Fibroblast of villous mesenchyme (primary cell): ENCODE results near the gene MUC2. TPM values are rescaled to one million over a fixed set of nuclear protein-coding genes. Genes with fewer than 3 reads are reported as not detected.

Experiments used
- DNase-seq: peaks from one replicate; pipeline ENCODE4 v3.0.0-alpha.2; 2010; ENCODE audit warnings: low read depth
- H3K4me3 ChIP-seq: 2 replicates; pipeline ENCODE4 v1.5.1; 2011; ENCODE audit warnings: low read depth, mild to moderate bottlenecking, low read length
- CTCF ChIP-seq: IDR thresholded peaks from 2 replicates; pipeline ENCODE4 v1.5.1; 2012; ENCODE audit warnings: low read depth, mild to moderate bottlenecking, low read length; ENCODE audit not compliant: insufficient read depth
- total RNA-seq: library from RNA; depleted of rRNA; stranded (reverse); fragments of >200 nt; gene quantifications from 2 replicates; pipeline ENCODE4 v1.2.3, GENCODE V29; 2012

The MUC2 gene
- total RNA-seq, 1 donor = not detected

- TF ChIP-seq CTCF = no peak
- no peak for DNase-seq
These were observed 45.0 kb downstream of the MUC2 start for GRCh38 chr11:1119604-1120146.

DNA sequence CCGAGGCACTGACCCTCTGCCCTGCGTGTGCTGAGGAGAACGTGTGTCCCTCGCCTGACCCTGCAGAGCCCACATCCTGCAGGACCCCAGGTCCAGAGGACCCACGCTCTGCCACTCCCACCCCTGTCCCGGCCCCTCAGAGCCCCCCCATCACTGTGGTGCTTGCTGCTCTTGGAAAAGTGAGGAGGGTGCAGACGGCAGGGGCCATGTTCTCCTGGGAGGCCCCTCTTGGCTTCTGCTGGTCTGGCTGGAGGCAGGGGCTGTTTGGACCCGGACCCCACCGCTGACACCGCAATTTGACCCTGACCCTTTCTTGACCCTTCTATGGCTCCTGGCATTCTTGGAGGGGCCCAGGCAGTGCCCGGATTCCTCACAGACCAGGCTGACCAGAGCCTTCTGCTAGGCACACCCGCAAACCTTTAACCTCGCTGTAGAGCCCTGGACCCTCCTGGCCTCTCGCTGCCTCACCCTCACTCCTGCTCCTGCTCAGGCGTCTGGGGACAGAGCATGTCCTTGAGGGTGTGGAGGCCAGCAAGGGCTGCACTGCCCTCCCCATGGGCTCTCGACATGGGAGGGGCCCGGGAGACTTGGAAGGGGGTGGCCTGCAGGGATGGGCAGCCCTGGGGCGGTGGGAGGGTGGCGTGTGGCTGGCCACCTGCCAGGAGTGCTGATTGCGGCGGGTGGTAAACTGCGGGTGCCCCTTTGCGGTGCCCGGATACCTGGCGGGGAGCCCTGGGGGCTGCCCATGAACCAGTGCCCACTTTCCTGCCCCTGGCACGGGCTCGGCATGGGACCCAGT, 46.1 kb downstream of the MUC2 start:
- TF ChIP-seq CTCF = no peak
- DNase-seq = no peak
- H3K4me3 ChIP-seq = no peak overlapping the region

More at GRCh38 chr11:1119604-1120146, 45.0 kb downstream of the MUC2 start:
- no peak overlapping the region for H3K4me3 ChIP-seq

DNA sequence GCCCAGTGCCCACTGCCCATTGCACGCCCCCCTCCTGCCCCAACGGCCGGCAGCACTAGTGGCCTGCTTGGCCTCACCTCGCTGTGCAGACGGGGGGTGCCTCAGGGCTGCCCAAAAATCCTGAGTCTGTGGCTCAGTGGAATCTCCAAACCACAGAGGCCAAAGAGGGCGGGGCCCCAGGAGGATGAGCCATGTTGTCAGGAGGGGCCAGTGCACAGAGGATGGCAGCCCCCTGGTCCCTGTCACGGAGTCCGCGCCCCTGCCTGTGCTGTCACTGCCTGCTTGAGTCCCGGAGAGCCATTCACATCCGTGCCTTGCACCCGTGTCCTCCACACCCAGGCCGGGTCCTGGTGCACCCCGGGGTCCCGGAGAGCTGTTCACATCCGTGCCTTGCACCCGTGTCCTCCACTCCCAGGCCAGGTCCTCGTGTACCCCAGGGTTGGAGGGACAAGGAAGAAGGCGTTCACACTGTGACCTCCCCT, 46.7 kb downstream of the MUC2 start:
- no peak for TF ChIP-seq CTCF
- no peak overlapping the region for H3K4me3 ChIP-seq
- no peak for DNase-seq

DNA sequence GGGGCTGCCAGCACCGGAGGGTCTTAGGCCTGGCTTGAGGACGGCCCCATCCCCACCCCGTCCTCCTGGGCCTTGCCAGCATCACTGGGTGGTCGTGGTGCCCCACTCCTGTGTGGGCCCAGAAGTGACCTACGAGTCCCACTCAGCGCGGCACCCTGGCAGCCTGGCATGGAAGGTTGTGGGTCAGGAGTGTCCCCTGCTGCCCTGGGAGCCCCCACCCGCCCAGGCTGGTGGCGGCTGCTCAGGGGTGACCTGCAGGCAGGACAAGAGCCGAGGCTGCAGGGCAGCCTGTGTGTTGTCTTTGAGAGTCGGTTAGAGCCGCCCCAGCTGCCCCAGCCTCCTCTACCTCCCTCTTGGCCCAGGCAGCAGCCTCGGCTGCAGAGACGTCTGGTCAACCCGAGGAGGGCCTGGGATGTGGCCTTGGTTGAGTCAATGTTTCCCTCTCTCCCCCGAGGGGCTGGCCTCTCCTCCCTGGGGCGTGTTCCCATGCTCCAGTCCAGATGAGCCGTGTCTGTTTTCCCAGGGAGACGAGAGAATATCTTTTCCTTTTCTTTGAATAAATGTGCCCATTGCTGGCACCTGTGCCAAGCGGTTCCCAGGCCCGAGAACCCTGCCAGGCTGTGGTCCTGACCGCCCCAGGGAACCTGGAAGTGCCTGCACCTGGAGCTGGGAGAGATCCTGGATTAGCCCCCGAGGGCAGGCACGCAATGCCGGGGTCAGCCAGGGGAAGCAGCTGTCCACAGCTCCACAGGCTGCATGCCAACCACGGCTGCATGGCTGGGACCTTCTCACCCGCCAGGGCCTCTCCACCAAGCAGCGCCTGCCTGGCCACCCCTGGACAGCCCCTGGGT, 47.4 kb downstream of the MUC2 start:
- TF ChIP-seq CTCF = no peak
- peak; percentile 7 for DNase-seq
- H3K4me3 ChIP-seq = no peak overlapping the region

DNA sequence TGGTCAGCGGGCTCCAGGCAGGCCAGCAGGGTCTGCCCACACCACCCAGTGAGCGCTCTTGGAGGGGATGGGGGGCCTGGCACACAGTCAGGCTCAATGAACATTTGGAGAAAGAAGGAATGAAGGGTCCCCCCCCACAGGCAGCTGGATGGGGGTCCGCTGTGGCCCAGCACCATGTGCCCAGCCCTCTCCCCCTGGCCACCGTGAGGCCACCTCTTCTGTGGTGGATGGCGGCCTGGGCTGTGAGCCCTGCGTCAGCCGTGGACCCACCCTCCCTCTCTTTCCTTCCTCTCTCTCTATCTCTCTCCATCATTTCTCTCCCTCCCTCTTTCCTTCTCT, 48.0 kb downstream of the MUC2 start:
- H3K4me3 ChIP-seq = no peak overlapping the region
- DNase-seq = no peak
- no peak for TF ChIP-seq CTCF

GRCh38 chr11:1123970-1124369, 49.3 kb downstream of the MUC2 start:
- no peak for DNase-seq
- no peak for TF ChIP-seq CTCF
- H3K4me3 ChIP-seq = no peak overlapping the region

Other genes starting within 250 kb of the MUC2 start
- 0.43 and 0.97 TPM in 2 replicates for gene CRACR2B, start 247.0 kb upstream of the MUC2 start, total RNA-seq
- gene CD151, start 241.9 kb upstream of the MUC2 start, total RNA-seq = 218 and 295 TPM in 2 replicates
- 92.4 and 120 TPM in 2 replicates for gene POLR2L, start 232.3 kb upstream of the MUC2 start, total RNA-seq
- gene TSPAN4, start 232.0 kb upstream of the MUC2 start, total RNA-seq = 113 and 126 TPM in 2 replicates
- gene CHID1, start 164.1 kb upstream of the MUC2 start, total RNA-seq = 42.2 and 42.3 TPM in 2 replicates
- gene AP2A2, start 149.0 kb upstream of the MUC2 start, total RNA-seq = 45.7 and 53.5 TPM in 2 replicates
- gene MUC6, start 38.2 kb upstream of the MUC2 start, total RNA-seq = not detected in 2 replicates
- gene MUC5AC, start 83.1 kb downstream of the MUC2 start, total RNA-seq = not detected in 2 replicates
- gene MUC5B, start 148.2 kb downstream of the MUC2 start, total RNA-seq = not detected in 2 replicates
- gene TOLLIP, start 234.8 kb downstream of the MUC2 start, total RNA-seq = 27.2 and 29.3 TPM in 2 replicates